Hepatocyte (in vitro differentiated cells): Measurements from ENCODE around the gene PRKAR1B.

Experiments
- EZH2 ChIP-seq: fragments of 200-600 bp; sonication (generic); IDR thresholded peaks from 2 replicates; pipeline ENCODE4 v1.6.1; 2016; ENCODE audit warnings: antibody characterized with exemption, mild to moderate bottlenecking, borderline replicate concordance
- TF ChIP-seq, protein P1 (sequence below): fragments of 200-600 bp; sonication (generic); IDR thresholded peaks from 2 replicates; pipeline ENCODE4 v1.5.1; 2016; ENCODE audit warnings: antibody characterized with exemption, mild to moderate bottlenecking; ENCODE audit not compliant: poor library complexity

DNA sequence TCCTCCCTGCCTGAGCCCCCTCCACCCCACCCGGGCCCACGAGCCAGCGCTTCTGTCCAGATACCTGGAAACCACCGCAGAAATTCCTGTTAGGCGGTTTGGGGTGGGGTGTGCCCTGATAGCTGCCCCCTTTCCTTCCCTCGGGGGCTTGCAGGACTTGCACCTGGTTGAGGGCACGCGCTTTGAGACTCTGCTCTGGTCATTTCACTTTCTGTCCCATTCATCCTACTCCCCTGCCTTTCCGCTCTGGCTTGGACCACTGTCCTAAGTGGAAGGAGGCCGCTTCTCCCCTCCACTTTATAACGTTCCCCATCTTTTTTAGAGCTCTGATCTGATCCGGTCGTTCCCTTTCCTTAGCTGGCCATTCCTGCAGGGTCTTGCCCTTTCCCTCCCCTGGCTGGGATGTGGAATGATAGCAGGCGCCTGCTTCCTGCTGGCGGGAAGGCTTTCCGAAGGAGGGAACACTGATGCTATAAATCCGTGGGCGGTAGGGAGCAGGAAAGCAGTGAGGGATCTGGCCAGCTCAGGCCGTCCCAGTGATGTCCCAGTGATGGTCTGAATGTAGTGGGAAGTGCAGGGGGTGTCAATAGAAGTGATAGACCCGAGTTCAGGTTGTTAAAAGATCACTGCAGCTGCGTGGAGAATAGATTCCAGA lies 852 bp upstream of the PRKAR1B start:
- TF ChIP-seq, protein P1, sequence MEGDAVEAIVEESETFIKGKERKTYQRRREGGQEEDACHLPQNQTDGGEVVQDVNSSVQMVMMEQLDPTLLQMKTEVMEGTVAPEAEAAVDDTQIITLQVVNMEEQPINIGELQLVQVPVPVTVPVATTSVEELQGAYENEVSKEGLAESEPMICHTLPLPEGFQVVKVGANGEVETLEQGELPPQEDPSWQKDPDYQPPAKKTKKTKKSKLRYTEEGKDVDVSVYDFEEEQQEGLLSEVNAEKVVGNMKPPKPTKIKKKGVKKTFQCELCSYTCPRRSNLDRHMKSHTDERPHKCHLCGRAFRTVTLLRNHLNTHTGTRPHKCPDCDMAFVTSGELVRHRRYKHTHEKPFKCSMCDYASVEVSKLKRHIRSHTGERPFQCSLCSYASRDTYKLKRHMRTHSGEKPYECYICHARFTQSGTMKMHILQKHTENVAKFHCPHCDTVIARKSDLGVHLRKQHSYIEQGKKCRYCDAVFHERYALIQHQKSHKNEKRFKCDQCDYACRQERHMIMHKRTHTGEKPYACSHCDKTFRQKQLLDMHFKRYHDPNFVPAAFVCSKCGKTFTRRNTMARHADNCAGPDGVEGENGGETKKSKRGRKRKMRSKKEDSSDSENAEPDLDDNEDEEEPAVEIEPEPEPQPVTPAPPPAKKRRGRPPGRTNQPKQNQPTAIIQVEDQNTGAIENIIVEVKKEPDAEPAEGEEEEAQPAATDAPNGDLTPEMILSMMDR: no peak
- TF ChIP-seq EZH2: no peak
